ENCODE data around the gene FKBP1B.
"Not testable (repeated sequence)": the region's sequence is repeated elsewhere in the genome, so short reads cannot be mapped to it uniquely, and the experiment has no call there.

Gene FKBP1B

DNA sequence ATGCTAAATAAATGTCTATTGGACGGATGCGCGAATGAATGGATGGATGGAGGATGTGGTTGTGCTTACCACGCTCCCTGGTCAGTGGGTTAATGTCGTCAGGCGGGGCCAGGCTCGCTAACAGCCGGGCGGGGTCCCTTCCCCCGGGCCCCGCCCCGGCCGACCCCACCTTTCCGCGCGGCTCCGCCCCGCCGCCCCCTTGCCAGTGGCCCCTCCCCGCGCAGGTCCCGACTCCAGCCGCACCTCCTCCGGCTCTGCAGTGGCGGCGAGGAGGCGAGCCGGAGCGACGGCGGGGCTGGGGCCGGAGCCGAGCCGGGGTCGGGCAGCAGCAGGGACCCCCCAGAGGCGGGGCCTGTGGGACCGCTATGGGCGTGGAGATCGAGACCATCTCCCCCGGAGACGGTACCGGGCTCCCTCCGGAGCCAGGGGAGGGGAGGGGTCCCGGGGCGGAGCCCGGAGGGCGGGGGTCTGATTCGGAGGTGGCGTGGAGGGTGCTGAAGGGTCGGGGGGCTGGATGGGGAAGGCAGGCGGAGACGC is at the start of gene FKBP1B:
Gene FKBP1B (plus strand): TSS at position 257 of the 537 bp plus-strand sequence. CDS start 109 bp downstream, at position 366.
- no peak for DNase-seq

GRCh38 chr2:24007693-24008092 is 41.8 kb upstream of the FKBP1B start:
- no peak for DNase-seq

DNA sequence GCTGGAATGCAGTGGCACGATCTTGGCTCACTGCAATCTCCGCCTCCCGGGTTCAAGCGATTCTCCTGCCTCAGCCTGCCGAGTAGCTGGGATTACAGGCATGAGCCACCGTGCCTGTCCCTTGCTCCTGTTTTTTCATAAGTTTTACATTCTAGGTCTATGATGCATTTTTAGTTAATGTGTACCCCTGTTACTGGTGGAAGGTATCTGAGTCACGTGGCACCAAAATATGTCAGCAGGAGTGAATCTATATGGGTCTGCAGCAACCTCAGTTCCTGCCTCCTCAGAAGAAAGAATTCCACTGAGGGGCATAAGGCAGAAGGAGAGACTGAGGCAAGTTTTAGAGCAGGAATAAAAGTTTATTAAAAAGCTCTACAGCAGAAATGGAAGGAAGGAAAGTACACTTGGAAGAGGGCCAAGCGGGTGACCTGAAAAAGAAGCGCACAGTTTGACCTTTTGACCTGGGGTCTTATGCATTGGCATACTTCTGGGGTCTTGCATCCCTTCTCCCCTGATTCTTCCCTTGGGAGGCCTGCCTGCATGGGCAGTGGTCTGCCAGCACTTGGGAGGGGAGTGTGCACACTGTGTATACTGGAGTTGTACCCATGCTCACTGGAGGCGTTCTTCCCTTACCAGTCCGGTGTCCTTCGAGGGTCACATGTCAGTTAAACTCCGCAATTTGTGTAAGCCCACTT is 40.7 kb upstream of the FKBP1B start:
- no peak for DNase-seq

GRCh38 chr2:24009367-24009679 is 40.2 kb upstream of the FKBP1B start:
- DNase-seq, result no peak

DNA sequence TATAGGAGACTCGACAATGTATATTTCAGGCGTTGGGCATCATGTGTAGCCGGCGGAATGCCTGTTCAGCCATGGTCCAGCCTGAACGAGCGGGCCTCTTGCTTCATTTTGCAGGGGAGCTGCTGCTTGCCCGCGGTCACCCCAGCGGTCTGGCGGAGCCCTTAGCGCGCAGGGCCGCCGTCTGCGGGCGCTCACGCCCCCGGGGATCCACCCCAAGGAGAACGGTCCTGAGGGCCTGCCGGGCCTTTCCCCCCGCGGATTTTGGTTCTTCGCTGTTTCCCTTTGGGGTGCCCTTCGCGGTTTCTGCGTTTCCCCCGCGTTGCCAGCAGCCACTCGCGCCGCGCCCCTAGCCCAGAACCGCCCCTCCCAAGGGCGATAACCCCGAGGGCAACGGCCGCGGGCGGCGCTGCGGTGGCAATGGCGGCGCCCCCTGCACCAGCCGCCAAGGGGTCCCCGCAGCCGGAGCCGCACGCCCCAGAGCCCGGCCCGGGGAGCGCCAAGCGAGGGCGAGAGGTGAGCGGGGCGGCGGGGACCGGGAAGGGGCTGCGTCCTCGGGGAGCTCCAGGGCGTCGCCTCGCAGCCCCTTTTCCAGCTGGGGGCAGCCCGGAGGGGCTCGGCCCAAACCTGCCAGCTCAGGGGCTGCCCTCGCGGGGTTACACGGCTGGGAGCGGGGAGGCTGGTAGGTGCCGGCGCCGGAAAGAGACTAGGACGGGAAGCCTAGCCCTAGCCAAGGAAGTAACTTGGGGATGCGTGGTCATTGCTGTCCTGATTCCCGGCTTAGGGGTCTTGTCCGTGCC is 39.7 kb upstream of the FKBP1B start, which contains the start of gene MFSD2B:
Gene MFSD2B (plus strand): TSS at position 406 of the 797 bp plus-strand sequence. CDS start 12 bp downstream, at position 418.
- no peak for DNase-seq

- no peak for DNase-seq
Observed at GRCh38 chr2:24010477-24011249, 38.9 kb upstream of the FKBP1B start.

GRCh38 chr2:24011250-24012104 is 38.1 kb upstream of the FKBP1B start:
- no peak for DNase-seq

- DNase-seq, result no peak
Observed at GRCh38 chr2:24012521-24013188, 36.9 kb upstream of the FKBP1B start.

DNA sequence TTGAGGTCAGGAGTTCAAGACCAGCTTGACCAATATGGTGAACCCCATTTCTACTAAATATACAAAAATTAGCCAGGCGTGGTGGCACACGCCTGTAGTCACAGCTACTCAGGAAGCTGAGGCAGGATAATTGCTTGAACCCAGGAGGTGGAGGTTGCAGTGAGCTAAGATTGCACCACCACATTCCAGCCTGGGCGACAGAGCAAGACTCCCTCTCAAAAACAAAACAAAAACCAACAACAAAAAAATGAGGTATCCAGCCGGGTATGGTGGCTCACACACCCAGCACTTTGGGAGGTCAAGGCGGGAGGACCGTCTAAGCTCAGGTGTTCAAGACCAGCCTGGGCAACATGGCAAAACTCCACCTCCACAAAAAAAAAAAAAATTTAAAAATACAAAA is 34.6 kb upstream of the FKBP1B start:
- DNase-seq, result not testable (repeated sequence)

DNA sequence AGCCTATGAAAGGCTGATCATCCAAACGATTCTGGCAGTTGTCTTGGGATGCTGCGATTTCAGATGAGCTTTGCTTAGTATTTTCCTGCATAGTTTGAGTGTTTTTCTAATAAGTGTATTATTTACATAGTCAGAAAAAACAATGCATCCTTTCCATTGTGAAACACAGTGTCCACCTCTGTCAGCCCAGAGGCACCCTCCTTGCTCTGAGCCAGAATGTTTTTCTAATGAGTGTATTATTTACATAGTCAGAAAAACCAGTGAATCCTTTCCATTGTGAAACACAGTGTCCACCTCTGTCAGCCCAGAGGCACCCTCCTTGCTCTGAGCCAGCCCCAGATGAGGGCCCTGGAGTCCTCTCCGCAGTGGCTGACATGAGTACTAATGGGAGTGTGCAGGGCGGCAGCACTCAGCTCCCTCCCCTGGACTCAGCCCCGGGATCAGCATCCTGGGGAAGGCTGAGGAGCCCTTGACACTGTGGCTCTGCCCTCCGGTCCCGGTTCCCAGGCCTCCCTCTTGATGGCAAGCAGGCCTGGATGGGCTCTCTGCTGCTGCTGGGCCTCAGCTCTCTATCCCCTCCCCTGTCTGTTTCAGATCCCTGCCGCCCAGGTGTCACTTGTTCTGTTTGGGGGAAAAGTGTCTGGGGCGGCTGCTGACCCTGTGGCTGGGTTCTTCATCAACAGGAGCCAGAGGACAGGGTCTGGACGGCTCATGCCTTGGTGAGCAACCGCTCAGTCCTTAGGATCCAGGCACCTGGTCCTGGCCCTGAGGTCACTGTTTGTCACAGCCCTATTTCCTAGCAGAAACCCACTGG is 33.8 kb upstream of the FKBP1B start:
- DNase-seq, result no peak

DNA sequence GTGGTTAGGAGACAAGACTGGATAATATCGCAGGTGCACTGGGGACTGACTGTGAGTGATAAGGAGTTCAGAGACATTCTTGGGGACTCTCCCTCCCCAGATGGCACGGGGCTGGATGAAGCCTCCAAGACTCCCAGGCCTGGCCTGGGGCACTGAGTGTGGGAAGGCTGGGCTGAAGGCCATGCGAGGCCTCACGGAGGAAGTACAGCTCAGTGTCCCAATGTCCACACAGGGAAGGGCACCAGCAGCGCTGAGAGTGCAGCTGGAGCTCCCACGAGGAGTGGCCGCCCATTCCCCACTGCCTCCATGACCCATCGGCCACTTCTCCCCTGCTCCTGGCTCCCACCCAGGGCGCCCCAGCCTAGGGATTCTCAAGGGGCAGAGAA is 33.2 kb upstream of the FKBP1B start:
- DNase-seq, result no peak

DNA sequence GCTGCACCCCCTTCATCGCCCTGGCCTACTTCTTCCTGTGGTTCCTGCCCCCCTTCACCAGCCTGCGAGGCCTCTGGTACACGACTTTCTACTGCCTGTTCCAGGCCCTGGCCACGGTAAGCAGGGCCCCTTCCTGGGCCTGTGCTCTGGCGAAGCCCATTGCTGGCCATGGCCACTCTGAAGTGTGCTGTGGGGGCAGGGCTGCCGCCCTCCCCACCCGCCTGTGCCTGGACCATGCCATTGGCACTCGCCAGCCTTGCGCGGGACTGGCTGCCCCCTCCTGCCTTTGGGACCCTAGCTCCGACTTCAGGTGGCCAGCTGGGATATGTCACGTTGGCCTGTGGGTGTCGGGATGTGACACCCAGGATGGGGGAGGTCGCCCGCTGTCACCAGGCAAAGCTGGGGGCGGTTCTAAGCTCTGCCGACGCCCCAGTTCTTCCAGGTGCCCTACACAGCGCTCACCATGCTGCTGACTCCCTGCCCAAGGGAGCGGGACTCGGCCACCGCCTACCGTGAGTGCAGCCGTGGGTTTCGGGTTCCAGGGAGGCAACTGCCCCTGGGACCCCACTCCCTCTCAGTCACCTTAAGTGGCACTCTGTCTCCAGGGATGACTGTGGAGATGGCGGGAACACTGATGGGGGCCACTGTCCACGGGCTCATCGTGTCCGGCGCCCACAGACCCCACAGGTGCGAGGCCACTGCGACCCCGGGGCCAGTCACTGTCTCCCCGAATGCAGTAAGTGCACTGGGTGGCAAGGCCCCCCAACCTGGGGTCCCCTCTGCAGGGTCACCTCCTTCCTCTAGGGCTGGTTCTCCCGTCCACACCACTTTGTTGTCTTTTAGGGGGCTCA is 32.5 kb upstream of the FKBP1B start:
- DNase-seq, result no peak

DNA sequence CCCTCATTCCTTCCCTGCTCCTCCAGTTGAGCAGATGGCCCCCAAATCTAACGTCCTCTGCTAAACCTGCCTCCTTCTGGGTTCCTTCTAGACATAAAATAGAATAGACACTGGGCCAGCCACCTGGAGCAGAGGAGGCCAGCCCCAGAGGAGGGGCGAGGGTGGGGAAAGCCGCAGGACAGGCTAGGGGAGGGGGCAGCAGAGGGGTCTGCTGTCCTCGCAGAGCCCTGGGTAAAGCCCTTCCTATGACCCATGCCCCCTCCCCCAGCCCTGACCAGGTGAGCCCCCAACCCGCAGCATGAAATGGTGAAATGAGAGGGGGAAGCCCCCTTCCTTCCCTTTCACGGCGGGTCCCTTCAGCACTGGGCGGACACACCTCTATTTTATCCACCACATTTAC is 31.8 kb upstream of the FKBP1B start:
- DNase-seq, result no peak

- DNase-seq, result no peak
Observed at GRCh38 chr2:24018241-24018640, 31.3 kb upstream of the FKBP1B start.

DNA sequence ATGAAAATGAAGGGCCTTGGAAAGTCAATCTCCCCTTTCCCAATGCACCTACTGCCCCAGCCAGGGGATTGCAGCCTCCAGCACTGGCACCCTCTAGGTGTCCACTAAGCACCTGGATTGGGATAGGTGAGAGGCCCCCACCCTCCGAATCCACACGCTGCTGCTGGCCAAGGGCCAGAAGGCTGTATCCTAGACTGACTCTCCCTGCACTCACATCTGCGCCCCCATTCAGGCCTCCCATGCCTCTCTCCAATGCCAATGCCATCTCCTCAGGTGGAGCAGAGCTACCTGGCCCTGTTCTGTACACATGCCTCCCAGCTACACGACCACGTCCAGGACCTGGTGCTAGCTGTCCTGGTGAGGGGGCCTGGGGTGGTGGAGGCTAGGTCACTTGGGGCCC is 29.8 kb upstream of the FKBP1B start:
- DNase-seq, result no peak

DNA sequence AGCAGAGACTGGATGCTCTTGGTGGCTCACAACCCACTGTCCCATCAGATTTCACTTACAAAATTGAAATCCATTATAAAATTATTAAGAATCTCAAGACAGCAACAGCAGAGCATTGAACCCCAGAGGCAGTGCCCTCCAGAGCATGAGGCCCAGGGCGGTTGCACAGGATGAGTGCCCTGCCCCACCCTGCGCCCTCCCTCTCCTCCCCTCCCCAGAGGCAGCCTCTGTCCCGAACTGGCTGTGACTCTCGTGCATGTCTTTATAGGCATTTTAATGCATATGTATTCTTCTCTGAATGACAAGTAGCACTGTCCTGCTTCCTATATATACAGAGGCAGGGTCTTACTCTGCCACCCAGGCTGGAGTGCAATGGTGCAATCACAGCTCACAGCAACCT is 29.3 kb upstream of the FKBP1B start:
- no peak for DNase-seq

DNA sequence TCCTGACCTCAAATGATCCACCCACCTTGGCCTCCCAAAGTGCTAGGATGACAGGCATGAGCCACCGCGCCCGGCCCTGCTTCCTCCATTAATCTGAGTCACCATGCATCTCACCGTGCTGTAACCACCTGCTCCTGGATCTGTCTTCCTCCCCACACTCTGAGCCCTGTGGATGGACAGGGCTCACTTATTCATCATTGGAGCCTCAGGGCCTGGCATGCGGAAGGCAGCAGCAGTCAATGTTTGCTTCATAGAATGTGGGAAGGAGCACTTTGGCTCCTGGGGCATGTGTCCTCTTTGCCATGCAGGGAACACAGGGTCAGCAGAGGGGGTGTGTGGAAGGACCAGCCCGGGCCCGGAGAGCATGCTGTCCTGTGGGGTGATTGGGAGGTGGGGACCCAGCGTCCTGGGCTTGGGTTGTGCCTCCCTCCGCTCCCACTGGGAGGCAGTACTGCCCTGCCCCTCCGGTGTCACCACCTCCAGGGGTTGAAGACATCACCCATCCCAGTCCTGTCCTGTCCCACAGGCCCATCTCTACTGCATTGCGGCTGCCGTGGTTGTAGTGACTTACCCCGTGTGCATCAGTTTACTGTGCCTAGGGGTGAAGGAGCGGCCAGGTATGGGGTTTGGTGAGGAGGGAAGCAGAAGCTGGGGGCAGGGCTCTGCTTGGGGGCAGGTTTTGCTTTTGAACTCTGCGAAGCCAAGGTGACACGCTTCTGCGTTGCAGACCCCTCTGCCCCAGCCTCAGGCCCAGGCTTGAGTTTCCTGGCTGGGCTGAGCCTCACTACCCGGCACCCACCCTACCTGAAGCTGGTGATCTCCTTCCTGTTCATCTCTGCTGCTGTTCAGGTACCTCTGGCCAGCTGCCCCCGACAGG is 28.2 kb upstream of the FKBP1B start:
- no peak for DNase-seq

GRCh38 chr2:24022324-24022974 is 27.1 kb upstream of the FKBP1B start:
- no peak for DNase-seq

Measured in KG1 (cell line).